Measurements from ENCODE around the gene VAC14. TPM values are rescaled to one million over a fixed set of nuclear protein-coding genes. Genes with fewer than 3 reads are reported as not detected.
A peak's percentile ranks its signal among the peaks of the same experiment; 100 is the strongest.

Gene VAC14
- total and polyA plus RNA-seq, 2 experiments from 2014 or later = 42.3 to 77.7 TPM

DNA sequence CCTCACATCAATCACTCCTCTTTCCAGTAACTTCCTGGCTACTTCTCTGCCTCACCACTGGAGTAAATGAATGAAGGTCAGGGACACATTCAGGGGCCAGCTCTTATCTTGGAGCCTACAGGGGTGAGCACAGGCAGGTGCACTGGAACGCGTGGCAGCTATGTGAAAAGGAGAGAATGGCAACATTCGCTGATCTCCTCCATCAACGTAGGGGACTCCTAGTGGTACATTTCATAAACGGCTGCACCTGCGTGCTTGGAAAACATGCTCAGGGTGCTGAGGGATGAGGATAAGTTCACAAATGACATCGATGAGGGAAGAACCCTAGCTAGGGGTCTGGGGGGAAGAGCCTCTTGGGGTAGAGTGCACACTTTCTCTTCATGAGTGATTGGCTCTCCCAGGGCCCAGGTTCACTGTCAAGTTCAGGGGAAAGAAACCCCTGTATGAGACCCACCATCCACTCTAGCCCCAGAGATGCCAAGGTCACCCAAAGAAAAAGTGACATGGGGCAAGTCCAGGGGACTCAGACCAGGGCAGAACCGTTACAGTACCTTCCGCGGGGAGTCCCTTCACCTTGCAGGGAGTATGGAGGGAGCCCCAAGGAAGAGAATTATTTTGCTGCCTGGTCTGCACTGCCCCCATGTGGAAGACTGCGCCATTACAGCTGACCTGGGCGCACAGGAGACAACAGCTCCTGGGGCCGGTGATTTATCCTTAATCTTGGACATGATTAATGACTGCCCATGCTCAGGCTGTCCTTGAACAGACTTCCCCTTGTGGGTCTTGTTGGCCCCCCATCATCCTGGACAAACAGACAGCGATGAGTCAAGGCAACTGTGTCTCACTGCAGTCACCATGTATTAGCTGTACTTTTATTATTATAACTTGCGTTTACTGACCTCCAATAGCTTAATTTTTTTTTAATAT lies 30.1 kb downstream of the VAC14 start:
- no peaks in the 10 kb centered on the region; the same call in 1 of the 2 replicates for H3K4me1 ChIP-seq (ENCODE audit: insufficient read depth)
- Mint-ChIP-seq H3K4me1 (no peaks in the 10 kb centered on the region), H3K36me3 (ENCODE audit: low read depth) (peaks cover 21% of the 10 kb centered on the region), H3K4me3 (no peak overlapping the region), H3K9me3 (no peaks in the 10 kb centered on the region), H3K27me3 (ENCODE audit: insufficient read depth, low read depth, poor library complexity) (peaks cover 12% of the 10 kb centered on the region), H3K27ac (no peak overlapping the region)
- ATAC-seq = peak; percentile 96
- no peaks in the 10 kb centered on the region for H3K27me3 ChIP-seq (ENCODE audit: insufficient read depth)
- peaks cover 4% of the 10 kb centered on the region; the same call in 1 of the 2 replicates for H3F3A ChIP-seq (replicated peaks; ENCODE audit: low read depth)
- no peak overlapping the region for H3K4me2 ChIP-seq
- no peak overlapping the region for H3K27ac ChIP-seq (ENCODE audit: low read depth)
- no peaks in the 10 kb centered on the region for H3K9me2 ChIP-seq (ENCODE audit: insufficient read depth)
- DNase-seq (ENCODE audit: low spot score) = peak; percentile 77
- no peaks in the 10 kb centered on the region for H3K36me3 ChIP-seq (ENCODE audit: insufficient read depth)
- H3K4me3 ChIP-seq = no peak overlapping the region
- peaks cover 5% of the 10 kb centered on the region; the same call in 1 of the 2 replicates for H4K20me1 ChIP-seq (replicated peaks; ENCODE audit: insufficient read depth)
- TF ChIP-seq, protein P1, sequence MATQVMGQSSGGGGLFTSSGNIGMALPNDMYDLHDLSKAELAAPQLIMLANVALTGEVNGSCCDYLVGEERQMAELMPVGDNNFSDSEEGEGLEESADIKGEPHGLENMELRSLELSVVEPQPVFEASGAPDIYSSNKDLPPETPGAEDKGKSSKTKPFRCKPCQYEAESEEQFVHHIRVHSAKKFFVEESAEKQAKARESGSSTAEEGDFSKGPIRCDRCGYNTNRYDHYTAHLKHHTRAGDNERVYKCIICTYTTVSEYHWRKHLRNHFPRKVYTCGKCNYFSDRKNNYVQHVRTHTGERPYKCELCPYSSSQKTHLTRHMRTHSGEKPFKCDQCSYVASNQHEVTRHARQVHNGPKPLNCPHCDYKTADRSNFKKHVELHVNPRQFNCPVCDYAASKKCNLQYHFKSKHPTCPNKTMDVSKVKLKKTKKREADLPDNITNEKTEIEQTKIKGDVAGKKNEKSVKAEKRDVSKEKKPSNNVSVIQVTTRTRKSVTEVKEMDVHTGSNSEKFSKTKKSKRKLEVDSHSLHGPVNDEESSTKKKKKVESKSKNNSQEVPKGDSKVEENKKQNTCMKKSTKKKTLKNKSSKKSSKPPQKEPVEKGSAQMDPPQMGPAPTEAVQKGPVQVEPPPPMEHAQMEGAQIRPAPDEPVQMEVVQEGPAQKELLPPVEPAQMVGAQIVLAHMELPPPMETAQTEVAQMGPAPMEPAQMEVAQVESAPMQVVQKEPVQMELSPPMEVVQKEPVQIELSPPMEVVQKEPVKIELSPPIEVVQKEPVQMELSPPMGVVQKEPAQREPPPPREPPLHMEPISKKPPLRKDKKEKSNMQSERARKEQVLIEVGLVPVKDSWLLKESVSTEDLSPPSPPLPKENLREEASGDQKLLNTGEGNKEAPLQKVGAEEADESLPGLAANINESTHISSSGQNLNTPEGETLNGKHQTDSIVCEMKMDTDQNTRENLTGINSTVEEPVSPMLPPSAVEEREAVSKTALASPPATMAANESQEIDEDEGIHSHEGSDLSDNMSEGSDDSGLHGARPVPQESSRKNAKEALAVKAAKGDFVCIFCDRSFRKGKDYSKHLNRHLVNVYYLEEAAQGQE (IDR thresholded peaks at IDR 0.05; ENCODE audit: unreplicated experiment) = no peak
- TF ChIP-seq, protein P2, sequence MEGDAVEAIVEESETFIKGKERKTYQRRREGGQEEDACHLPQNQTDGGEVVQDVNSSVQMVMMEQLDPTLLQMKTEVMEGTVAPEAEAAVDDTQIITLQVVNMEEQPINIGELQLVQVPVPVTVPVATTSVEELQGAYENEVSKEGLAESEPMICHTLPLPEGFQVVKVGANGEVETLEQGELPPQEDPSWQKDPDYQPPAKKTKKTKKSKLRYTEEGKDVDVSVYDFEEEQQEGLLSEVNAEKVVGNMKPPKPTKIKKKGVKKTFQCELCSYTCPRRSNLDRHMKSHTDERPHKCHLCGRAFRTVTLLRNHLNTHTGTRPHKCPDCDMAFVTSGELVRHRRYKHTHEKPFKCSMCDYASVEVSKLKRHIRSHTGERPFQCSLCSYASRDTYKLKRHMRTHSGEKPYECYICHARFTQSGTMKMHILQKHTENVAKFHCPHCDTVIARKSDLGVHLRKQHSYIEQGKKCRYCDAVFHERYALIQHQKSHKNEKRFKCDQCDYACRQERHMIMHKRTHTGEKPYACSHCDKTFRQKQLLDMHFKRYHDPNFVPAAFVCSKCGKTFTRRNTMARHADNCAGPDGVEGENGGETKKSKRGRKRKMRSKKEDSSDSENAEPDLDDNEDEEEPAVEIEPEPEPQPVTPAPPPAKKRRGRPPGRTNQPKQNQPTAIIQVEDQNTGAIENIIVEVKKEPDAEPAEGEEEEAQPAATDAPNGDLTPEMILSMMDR (conservative IDR thresholded peaks at IDR 0.05; ENCODE audit: low read depth in 2 of 2) = peak; percentile 87 to 94
- no peaks in the 10 kb centered on the region for H3K79me2 ChIP-seq (replicated peaks; ENCODE audit: insufficient read depth)
- no peak overlapping the region for H2AFZ ChIP-seq

DNA sequence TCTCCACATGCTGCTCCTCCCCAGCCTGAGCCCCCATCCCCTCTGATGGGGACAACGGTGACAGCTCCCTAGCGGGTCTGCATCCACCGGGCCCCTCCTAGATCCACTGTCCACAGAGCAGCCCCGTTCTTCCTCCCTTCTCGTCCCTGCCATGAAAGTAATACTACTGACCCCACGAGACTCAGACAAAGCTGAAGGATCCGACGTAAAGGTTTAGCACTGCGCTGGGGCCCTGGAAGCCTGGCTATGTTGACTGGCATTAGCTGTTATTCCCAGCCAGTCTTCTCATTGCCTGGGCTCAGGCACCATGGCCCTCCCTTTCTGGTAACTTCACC lies 30.7 kb downstream of the VAC14 start:
- H3K4me3 Mint-ChIP-seq = no peak overlapping the region
- no peak overlapping the region for H3K4me3 ChIP-seq
- H3K4me1 Mint-ChIP-seq = no peaks in the 10 kb centered on the region
- DNase-seq (ENCODE audit: low spot score) (no peak), ATAC-seq (no peak)
- no peak overlapping the region for H3K27ac Mint-ChIP-seq
- H3K36me3 ChIP-seq (ENCODE audit: insufficient read depth) = no peaks in the 10 kb centered on the region
- no peaks in the 10 kb centered on the region for H3K27me3 ChIP-seq (ENCODE audit: insufficient read depth)
- H3K4me1 ChIP-seq (ENCODE audit: insufficient read depth) = no peaks in the 10 kb centered on the region; the same call in 1 of the 2 replicates
- peaks cover 21% of the 10 kb centered on the region for H3K36me3 Mint-ChIP-seq (ENCODE audit: low read depth)
- H3K9me2 ChIP-seq (ENCODE audit: insufficient read depth) = no peaks in the 10 kb centered on the region
- H4K20me1 ChIP-seq (replicated peaks; ENCODE audit: insufficient read depth) = peaks cover 5% of the 10 kb centered on the region; the same call in 1 of the 2 replicates
- no peak overlapping the region for H3K27ac ChIP-seq (ENCODE audit: low read depth)
- no peak overlapping the region for H3K4me2 ChIP-seq
- H3K9me3 Mint-ChIP-seq = no peaks in the 10 kb centered on the region
- H2AFZ ChIP-seq = no peak overlapping the region
- H3K79me2 ChIP-seq (replicated peaks; ENCODE audit: insufficient read depth) = no peaks in the 10 kb centered on the region
- H3K27me3 Mint-ChIP-seq (ENCODE audit: insufficient read depth, low read depth, poor library complexity) = peaks cover 12% of the 10 kb centered on the region
- peaks cover 4% of the 10 kb centered on the region; the same call in 1 of the 2 replicates for H3F3A ChIP-seq (replicated peaks; ENCODE audit: low read depth)
- TF ChIP-seq CREB1 (CRISPR knock-in tag; IDR thresholded peaks at IDR 0.05; ENCODE audit: low read depth) (no peak), STAT1 (IDR thresholded peaks at IDR 0.05; ENCODE audit: unreplicated experiment) (no peak), EZH2 (IDR thresholded peaks at IDR 0.05; ENCODE audit: low read depth, unreplicated experiment) (no peak), NANOG (IDR thresholded peaks at IDR 0.05; ENCODE audit: borderline replicate concordance) (no peak), POLR2AphosphoS5 (IDR thresholded peaks at IDR 0.05; ENCODE audit: low read depth) (no peak), JUNB (IDR thresholded peaks at IDR 0.05; ENCODE audit: unreplicated experiment) (no peak), ZNF331 (CRISPR knock-in tag; IDR thresholded peaks at IDR 0.05; ENCODE audit: low read depth) (no peak)
- TF ChIP-seq, protein P2 (conservative IDR thresholded peaks at IDR 0.05; ENCODE audit: low read depth in 2 of 2) = no peak
- TF ChIP-seq, protein P1 (IDR thresholded peaks at IDR 0.05; ENCODE audit: unreplicated experiment) = no peak
- TF ChIP-seq, protein P3, sequence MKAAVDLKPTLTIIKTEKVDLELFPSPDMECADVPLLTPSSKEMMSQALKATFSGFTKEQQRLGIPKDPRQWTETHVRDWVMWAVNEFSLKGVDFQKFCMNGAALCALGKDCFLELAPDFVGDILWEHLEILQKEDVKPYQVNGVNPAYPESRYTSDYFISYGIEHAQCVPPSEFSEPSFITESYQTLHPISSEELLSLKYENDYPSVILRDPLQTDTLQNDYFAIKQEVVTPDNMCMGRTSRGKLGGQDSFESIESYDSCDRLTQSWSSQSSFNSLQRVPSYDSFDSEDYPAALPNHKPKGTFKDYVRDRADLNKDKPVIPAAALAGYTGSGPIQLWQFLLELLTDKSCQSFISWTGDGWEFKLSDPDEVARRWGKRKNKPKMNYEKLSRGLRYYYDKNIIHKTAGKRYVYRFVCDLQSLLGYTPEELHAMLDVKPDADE (IDR thresholded peaks at IDR 0.05) = no peak

Measured in GM23338 (cell line).